ENCODE measurements around the gene TPM1. TPM values are rescaled to one million over a fixed set of nuclear protein-coding genes. Genes with fewer than 3 reads are reported as not detected.

TPM1 gene
- total and polyA plus RNA-seq, 10 of the 15 experiments (the other 5 are each of a cell fraction or from before 2014, with no cell fraction given) = 0.43 to 10.0 (median 2.4) TPM

DNA sequence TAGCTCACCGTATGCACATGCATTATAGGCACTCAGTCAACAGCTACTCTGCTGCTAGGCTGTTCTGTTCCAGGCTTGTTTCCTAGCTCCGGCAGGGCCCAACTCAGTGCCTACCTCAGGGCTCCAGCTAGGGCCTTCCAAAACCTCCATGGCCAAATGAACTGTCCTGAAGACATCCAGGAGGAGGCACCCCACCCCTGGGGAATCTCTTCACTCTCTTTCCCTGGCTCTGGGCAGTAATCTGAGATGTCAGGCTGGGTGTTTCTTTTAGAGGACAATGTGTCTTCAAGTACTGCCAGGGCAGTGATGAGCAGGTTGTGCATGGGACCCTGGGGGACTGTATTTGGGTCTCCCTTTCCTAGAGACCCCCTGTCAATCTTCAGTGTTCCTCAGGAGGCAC lies 38.3 kb upstream of the TPM1 start:
- Histone ChIP-seq H3K9ac (ENCODE audit: control insufficient read depth, insufficient read depth, low read length) (no peak overlapping the region), H3K27ac (ENCODE audit: control insufficient read depth, insufficient read depth) (no peak overlapping the region), H3K4me3 (no peak overlapping the region), H3K9me3 (replicated peaks; ENCODE audit: control insufficient read depth, insufficient read depth, low read length) (no peaks in the 10 kb centered on the region), H3K27me3 (replicated peaks in 1 of 2; ENCODE audit: control insufficient read depth in 2 of 2, insufficient read depth in 2 of 2, low read length in 1 of 2) (peaks cover 0 to 2% of the 10 kb centered on the region in 2 experiments; a peak in 3 of 4 replicates), H3K79me2 (ENCODE audit: control insufficient read depth, insufficient read depth, low read length) (no peaks in the 10 kb centered on the region), H2AFZ (ENCODE audit: control insufficient read depth, low read depth, low read length) (no peak overlapping the region), H3K36me3 (ENCODE audit: control insufficient read depth in 2 of 2, insufficient read depth in 2 of 2, low read length in 1 of 2) (no peaks in the 10 kb centered on the region), H4K20me1 (ENCODE audit: control insufficient read depth, insufficient read depth) (no peaks in the 10 kb centered on the region), H3K4me2 (ENCODE audit: control insufficient read depth, insufficient read depth) (no peak overlapping the region), H3K4me1 (ENCODE audit: control insufficient read depth, insufficient read depth, low read length) (no peaks in the 10 kb centered on the region)
- ChIA-PET CTCF (no interaction called here), SMC1A (ENCODE audit: uncharacterized antibody, unreplicated experiment) (no interaction called here), RAD21 (ENCODE audit: unreplicated experiment) (no interaction called here), POLR2A (no interaction called here)
- no peak for ATAC-seq
- no peak for DNase-seq (ENCODE audit: low read depth, low spot score)
- BruUV-seq (replicated peaks) = no TSS peak
- intact Hi-C loops (cut with micrococcal nuclease; ENCODE audit: unreplicated experiment) (no loop called here), in situ Hi-C loops (cut with MboI) (no loop called here)
- FAIRE-seq = no peak
- TF ChIP-seq, protein P1, sequence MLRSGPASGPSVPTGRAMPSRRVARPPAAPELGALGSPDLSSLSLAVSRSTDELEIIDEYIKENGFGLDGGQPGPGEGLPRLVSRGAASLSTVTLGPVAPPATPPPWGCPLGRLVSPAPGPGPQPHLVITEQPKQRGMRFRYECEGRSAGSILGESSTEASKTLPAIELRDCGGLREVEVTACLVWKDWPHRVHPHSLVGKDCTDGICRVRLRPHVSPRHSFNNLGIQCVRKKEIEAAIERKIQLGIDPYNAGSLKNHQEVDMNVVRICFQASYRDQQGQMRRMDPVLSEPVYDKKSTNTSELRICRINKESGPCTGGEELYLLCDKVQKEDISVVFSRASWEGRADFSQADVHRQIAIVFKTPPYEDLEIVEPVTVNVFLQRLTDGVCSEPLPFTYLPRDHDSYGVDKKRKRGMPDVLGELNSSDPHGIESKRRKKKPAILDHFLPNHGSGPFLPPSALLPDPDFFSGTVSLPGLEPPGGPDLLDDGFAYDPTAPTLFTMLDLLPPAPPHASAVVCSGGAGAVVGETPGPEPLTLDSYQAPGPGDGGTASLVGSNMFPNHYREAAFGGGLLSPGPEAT (IDR thresholded peaks at IDR 0.05; ENCODE audit: low read depth) = no peak
- TF ChIP-seq MXI1 (IDR thresholded peaks at IDR 0.05; ENCODE audit: low read depth, low read length) = no peak
- no peak for TF ChIP-seq FOXM1 (IDR thresholded peaks at IDR 0.05; ENCODE audit: low read depth, low read length)
- no peak for TF ChIP-seq BMI1 (IDR thresholded peaks at IDR 0.05; ENCODE audit: borderline replicate concordance)
- TF ChIP-seq SP1 (IDR thresholded peaks at IDR 0.05; ENCODE audit: low read depth, low read length) = no peak
- no peak for TF ChIP-seq FOXK2 (IDR thresholded peaks at IDR 0.05)
- TF ChIP-seq PAX5 (IDR thresholded peaks at IDR 0.05; ENCODE audit: borderline replicate concordance, low read depth, low read length) = no peak
- no peak for TF ChIP-seq HDAC6 (IDR thresholded peaks at IDR 0.05; ENCODE audit: unreplicated experiment)
- no peak for TF ChIP-seq CBX5 (IDR thresholded peaks at IDR 0.05; ENCODE audit: low read depth)
- no peak for TF ChIP-seq CBX3 (IDR thresholded peaks at IDR 0.05; ENCODE audit: borderline replicate concordance, low read depth)
- 44% methylated on average over 2 of the region's 2 CpGs for WGBS (ENCODE audit: insufficient coverage, insufficient replicate concordance, low lambda C conversion rate, missing lambda C conversion rate)

Data from GM12878 (cell line).